SK-N-SH (cell line): ENCODE measurements around the gene RTN3. TPM values are rescaled to one million over a fixed set of nuclear protein-coding genes. Genes with fewer than 3 reads are reported as not detected.

Experiments used
- CTCF ChIA-PET: fragments of 300-600, 350-600 bp; formaldehyde crosslinking; extraction: SDS; loops from one replicate; lab custom pipeline; 2021; lab: Yijun Ruan, JAX
- POLR2A ChIA-PET: fragments of 350-600 bp; sonication (Branson Sonifier 250); formaldehyde crosslinking; extraction: SDS; loops from one replicate; lab custom pipeline; 2020; ENCODE audit warnings: antibody characterized with exemption, inconsistent platforms; lab: Yijun Ruan, JAX
- DNase-seq: peaks from one replicate; pipeline ENCODE4 v3.0.0; 2012
- H2AFZ ChIP-seq: fragments of 200-600 bp; sonication (generic); 2 replicates; pipeline ENCODE4 v1.8.1; 2016; ENCODE audit warnings: antibody characterized with exemption, mild to moderate bottlenecking, low read depth
- H3F3A ChIP-seq: fragments of 200-600 bp; sonication (generic); replicated peaks from 2 replicates; pipeline ENCODE3; 2016; ENCODE audit warnings: antibody characterized with exemption, mild to moderate bottlenecking; ENCODE audit not compliant: insufficient read depth
- H3K27ac ChIP-seq, 2 experiments: fragments of 200-500 bp in 1 of 2; fragments of 200-600 bp in 1 of 2; sonication (Bioruptor generic) in 1 of 2; sonication (generic), shearing (Covaris generic) in 1 of 2; 2 replicates each; pipeline versions ENCODE4 v1.5.1 to v1.6.1; 2014 to 2016; ENCODE audit warnings: low read depth in 2 of 2, inconsistent platforms in 1 of 2, low read length in 1 of 2, mild to moderate bottlenecking in 1 of 2, mixed read lengths in 1 of 2
- H3K27me3 ChIP-seq: fragments of 200-600 bp; sonication (generic), shearing (Covaris generic); 2 replicates; pipeline ENCODE4 v1.6.1; 2016; ENCODE audit warnings: mixed run types; ENCODE audit not compliant: insufficient read depth
- H3K36me3 ChIP-seq, 2 experiments: fragments of 200-500 bp in 1 of 2; fragments of 200-600 bp in 1 of 2; sonication (Bioruptor generic) in 1 of 2; sonication (generic) in 1 of 2; replicated peaks in 1 of 2; 2 replicates each; pipeline versions ENCODE3 to v1.5.1; 2014 to 2016; ENCODE audit warnings: low read length in 1 of 2, mild to moderate bottlenecking in 1 of 2; ENCODE audit not compliant: insufficient read depth in 2 of 2, control insufficient read depth in 1 of 2
- H3K4me1 ChIP-seq, 2 experiments: fragments of 200-500 bp in 1 of 2; fragments of 200-600 bp in 1 of 2; sonication (Bioruptor generic) in 1 of 2; sonication (generic), shearing (Covaris generic) in 1 of 2; 2 replicates each; pipeline versions ENCODE4 v1.5.1 to v1.6.1; 2014 to 2016; ENCODE audit warnings: low read depth in 1 of 2, low read length in 1 of 2, mixed run types in 1 of 2; ENCODE audit not compliant: insufficient read depth in 2 of 2, control insufficient read depth in 1 of 2
- H3K4me2 ChIP-seq: fragments of 200-600 bp; sonication (generic), shearing (Covaris generic); 2 replicates; pipeline ENCODE4 v1.6.1; 2017; ENCODE audit warnings: mixed run types
- H3K4me3 ChIP-seq, 2 experiments: fragments of 200-500 bp in 1 of 2; fragments of 200-600 bp in 1 of 2; sonication (Bioruptor generic) in 1 of 2; sonication (generic), shearing (Covaris generic) in 1 of 2; 2 replicates each; pipeline versions ENCODE4 v1.5.1 to v1.8.1; 2014 to 2016; ENCODE audit warnings: low read depth in 2 of 2, inconsistent platforms in 1 of 2, low read length in 1 of 2, mild to moderate bottlenecking in 1 of 2, mixed read lengths in 1 of 2, moderate library complexity in 1 of 2
- H3K79me2 ChIP-seq: fragments of 200-600 bp; sonication (generic); 2 replicates; pipeline ENCODE4 v1.8.1; 2017; ENCODE audit warnings: mild to moderate bottlenecking; ENCODE audit not compliant: insufficient read depth
- H3K9ac ChIP-seq: fragments of 200-600 bp; sonication (generic); 2 replicates; pipeline ENCODE4 v1.6.1; 2017; ENCODE audit warnings: mixed run types
- H3K9me2 ChIP-seq: fragments of 200-600 bp; sonication (generic); 2 replicates; pipeline ENCODE4 v1.6.1; 2017; ENCODE audit warnings: mixed run types
- H3K9me3 ChIP-seq: fragments of 200-600 bp; sonication (generic); 2 replicates; pipeline ENCODE4 v1.6.1; 2017; ENCODE audit warnings: mixed run types, mild to moderate bottlenecking, moderate library complexity
- H4K20me1 ChIP-seq: fragments of 200-600 bp; sonication (generic); 2 replicates; pipeline ENCODE4 v1.6.1; 2017; ENCODE audit warnings: mild to moderate bottlenecking, mixed run types; ENCODE audit not compliant: insufficient read depth
- POLR2AphosphoS5 ChIP-seq: IDR thresholded peaks from 2 replicates; pipeline ENCODE4 v1.6.1; 2012; ENCODE audit warnings: low read depth, low read length
- ZBTB33 ChIP-seq: IDR thresholded peaks from 2 replicates; pipeline ENCODE4 v1.4.0; 2012; ENCODE audit warnings: low read depth, borderline replicate concordance
- WGBS: methylation state at CpG from one replicate; pipeline ENCODE4 v1.1.6; 2017; ENCODE audit warnings: low lambda C conversion rate; 5-methylcytosine and 5-hydroxymethylcytosine counted together
- polyA plus RNA-seq, 3 experiments: library from polyadenylated mRNA; depleted of rRNA; stranded (reverse); fragments of >200 nt; gene quantifications; 2 replicates each; pipeline ENCODE4 v1.2.3, GENCODE V29; 2012
- small RNA-seq, 7 experiments: library from RNA; depleted of rRNA; stranded (forward); fragments of <200 nt; gene quantifications; one replicate each; pipeline ENCODE3, GENCODE V24; 2012

The RTN3 gene
- polyA plus RNA-seq, 1 of the 3 experiments (the other 2 are of a cell fraction): 52.7 TPM

- Histone ChIP-seq H3K9me3 (no peaks in the 10 kb centered on the region), H3K9me2 (no peaks in the 10 kb centered on the region), H4K20me1 (no peaks in the 10 kb centered on the region), H3K4me3 (no peak overlapping the region), H3K79me2 (no peaks in the 10 kb centered on the region), H2AFZ (no peak overlapping the region), H3K4me2 (no peak overlapping the region), H3F3A (no peaks in the 10 kb centered on the region), H3K27ac (no peak overlapping the region), H3K36me3 (no peaks in the 10 kb centered on the region), H3K4me1 (no peaks in the 10 kb centered on the region), H3K9ac (no peak overlapping the region), H3K27me3 (no peaks in the 10 kb centered on the region)
- ChIA-PET CTCF (interaction anchor here (1.9 to 2.0 kb wide), 2 partner anchors 31 to 37 kb away, joined by 4 to 9 read pairs; partner anchors contain the start of gene ZFTA), POLR2A (no interaction called here)
- 89% methylated on average over 9 of the region's 9 CpGs for WGBS
- TF ChIP-seq ZBTB33 (no peak), POLR2AphosphoS5 (no peak)
- no peak for DNase-seq
Observed at GRCh38 chr11:63805844-63806415, 124.6 kb downstream of the RTN3 start.

Small RNA genes within 50 kb of the gene (small RNA-seq; reads per million reads assigned to genes)
- gene AP000753.3: 0 to 0.43 (median 0) reads per million in 7 experiments
- gene RN7SL596P: 0 reads per million in 7 experiments

Other genes starting within 250 kb of the RTN3 start
- gene PLAAT5, start 190.3 kb upstream of the RTN3 start, polyA plus RNA-seq (2012; rRNA removed): not detected in 2 replicates
- gene LGALS12, start 175.4 kb upstream of the RTN3 start, polyA plus RNA-seq (2012; rRNA removed): not detected in 2 replicates
- 4.6 and 5.6 TPM in 2 replicates for gene PLAAT4, start 144.7 kb upstream of the RTN3 start, polyA plus RNA-seq (2012; rRNA removed)
- gene PLAAT2, start 118.1 kb upstream of the RTN3 start, polyA plus RNA-seq (2012; rRNA removed): 0.19 and 0.53 TPM in 2 replicates
- gene PLAAT3, start 67.1 kb upstream of the RTN3 start, polyA plus RNA-seq (2012; rRNA removed): 39.6 and 44.0 TPM in 2 replicates
- gene ATL3, start 10.1 kb upstream of the RTN3 start, polyA plus RNA-seq (2012; rRNA removed): 13.1 and 17.8 TPM in 2 replicates
- gene ZFTA, start 87.3 kb downstream of the RTN3 start, polyA plus RNA-seq (2012; rRNA removed): 8.7 and 10.3 TPM in 2 replicates
- 39.2 and 45.0 TPM in 2 replicates for gene SPINDOC, start 132.0 kb downstream of the RTN3 start, polyA plus RNA-seq (2012; rRNA removed)
- 14.6 and 18.8 TPM in 2 replicates for gene MARK2, start 157.6 kb downstream of the RTN3 start, polyA plus RNA-seq (2012; rRNA removed)
- gene RCOR2, start 235.7 kb downstream of the RTN3 start, polyA plus RNA-seq (2012; rRNA removed): 1.1 and 1.4 TPM in 2 replicates